HepG2 (cell line): ENCODE data around the gene DUSP22. TPM values are rescaled to one million over a fixed set of nuclear protein-coding genes. Genes with fewer than 3 reads are reported as not detected.

ENCODE experiments used
- ATAC-seq: fragments of 200-7000 bp; cut with Tn5 transposase; 3 replicates; pipeline ENCODE4 v1.9.1; 2020; ENCODE audit warnings: mild to moderate bottlenecking, moderate library complexity
- BruUV-seq: library from RNA; stranded (reverse); fragments of 400-500 nt; replicated peaks from 2 replicates; lab custom pipeline; 2021; lab: Mats Ljungman, UMichigan
- CTCF ChIA-PET: fragments of 300-600 bp; formaldehyde crosslinking; extraction: SDS; loops from one replicate; lab custom pipeline; 2021; ENCODE audit warnings: low total read pairs, inconsistent platforms, low intra/inter-chr PET ratio; lab: Yijun Ruan, JAX
- POLR2A ChIA-PET: fragments of 350-600 bp; sonication (Branson Sonifier 250); formaldehyde crosslinking; loops from one replicate; lab custom pipeline; 2020; ENCODE audit warnings: antibody characterized with exemption, inconsistent platforms; lab: Yijun Ruan, JAX
- DNase-seq: peaks from one replicate; pipeline ENCODE4 v3.0.0-alpha.2; 2015; ENCODE audit warnings: low spot score
- FAIRE-seq: peaks from 3 replicates; lab custom pipeline; 2011; peaks lifted over from hg19 to GRCh38; lab: Jason Lieb, UNC
- H2AFZ ChIP-seq: one replicate; pipeline ENCODE4 v1.6.1; 2011; ENCODE audit warnings: low read length, inconsistent platforms
- H3K27ac ChIP-seq: fragments of 300-600 bp; 3 replicates; pipeline ENCODE4 v1.8.0; 2011; ENCODE audit warnings: mixed run types, mild to moderate bottlenecking, mixed read lengths, low read length, inconsistent platforms; ENCODE audit not compliant: insufficient read depth; ENCODE audit errors: extremely low read length
- H3K27me3 ChIP-seq, 2 experiments: fragments of 200-600 bp in 1 of 2; 2 replicates in 1 of 2; 3 replicates in 1 of 2; pipeline versions ENCODE4 v1.6.0 to v1.8.0; 2011; ENCODE audit warnings: low read length in 2 of 2, mild to moderate bottlenecking in 2 of 2, moderate library complexity in 2 of 2, inconsistent platforms in 1 of 2; ENCODE audit not compliant: insufficient read depth in 2 of 2, control insufficient read depth in 1 of 2
- H3K36me3 ChIP-seq, 2 experiments: fragments of 200-600 bp in 1 of 2; replicated peaks in 1 of 2; 2 replicates in 1 of 2; 3 replicates in 1 of 2; pipeline versions ENCODE4 v1.5.1 to v1.8.0; 2011; ENCODE audit warnings: low read length in 2 of 2, inconsistent platforms in 1 of 2; ENCODE audit not compliant: insufficient read depth in 2 of 2, control insufficient read depth in 1 of 2
- H3K4me1 ChIP-seq: 2 replicates; pipeline ENCODE4 v1.5.1; 2012; ENCODE audit warnings: low read length, inconsistent platforms; ENCODE audit not compliant: insufficient read depth
- H3K4me2 ChIP-seq: 2 replicates; pipeline ENCODE4 v1.6.0; 2011; ENCODE audit warnings: low read depth, low read length, inconsistent platforms
- H3K4me3 ChIP-seq, 3 experiments: fragments of 200-600 bp in 1 of 3; sonication (generic), shearing (Covaris generic) in 1 of 3; replicated peaks in 1 of 3; 2 replicates each; pipeline ENCODE4 v1.5.1; 2011 to 2016; ENCODE audit warnings: low read length in 3 of 3, inconsistent platforms in 2 of 3, low read depth in 2 of 3, mild to moderate bottlenecking in 2 of 3, control low read depth in 1 of 3, mixed read lengths in 1 of 3; ENCODE audit not compliant: insufficient read depth in 1 of 3
- H3K79me2 ChIP-seq: one replicate; pipeline ENCODE4 v1.6.1; 2011; ENCODE audit warnings: low read length, inconsistent platforms; ENCODE audit not compliant: insufficient read depth
- H3K9ac ChIP-seq: 2 replicates; pipeline ENCODE4 v1.6.0; 2011; ENCODE audit warnings: mild to moderate bottlenecking, low read depth, low read length, inconsistent platforms; ENCODE audit not compliant: insufficient read depth
- H3K9me3 ChIP-seq: 2 replicates; pipeline ENCODE4 v1.5.1; 2012; ENCODE audit warnings: mild to moderate bottlenecking, low read length
- H4K20me1 ChIP-seq: 2 replicates; pipeline ENCODE4 v1.6.0; 2011; ENCODE audit warnings: inconsistent platforms, mild to moderate bottlenecking, low read length, moderate library complexity; ENCODE audit not compliant: insufficient read depth
- ATAD3A ChIP-seq: sonication (generic); formaldehyde crosslinking; IDR thresholded peaks from 2 replicates; pipeline ENCODE4 v1.4.0; 2020; ENCODE audit warnings: missing genetic modification reagents
- DR1 ChIP-seq: sonication (generic); formaldehyde crosslinking; IDR thresholded peaks from 2 replicates; pipeline ENCODE4 v1.8.0; 2021; ENCODE audit warnings: mild to moderate bottlenecking, missing genetic modification reagents, inconsistent platforms
- ETV5 ChIP-seq: IDR thresholded peaks from 2 replicates; pipeline ENCODE4 v1.6.1; 2018; ENCODE audit warnings: missing biosample characterization, missing genetic modification reagents, inconsistent platforms, borderline replicate concordance
- HNRNPLL ChIP-seq: fragments of 200-400 bp; formaldehyde crosslinking; IDR thresholded peaks from 2 replicates; pipeline ENCODE4 v1.6.1; 2017; ENCODE audit warnings: mild to moderate bottlenecking, low read depth, low read length; ENCODE audit not compliant: poor library complexity, severe bottlenecking
- MED1 ChIP-seq: sonication (generic); formaldehyde crosslinking; IDR thresholded peaks from 2 replicates; pipeline ENCODE4 v1.4.0; 2020; ENCODE audit warnings: missing genetic modification reagents
- PAF1 ChIP-seq: IDR thresholded peaks from 2 replicates; pipeline ENCODE4 v1.6.1; 2016; ENCODE audit warnings: missing genetic modification reagents, missing compliant biosample characterization
- SAFB2 ChIP-seq: sonication (generic); formaldehyde crosslinking; IDR thresholded peaks from 2 replicates; pipeline ENCODE4 v1.5.1; 2020; ENCODE audit warnings: missing genetic modification reagents, low read depth, mild to moderate bottlenecking, borderline replicate concordance
- SMAD1 ChIP-seq: sonication (generic); formaldehyde crosslinking; IDR thresholded peaks from 2 replicates; pipeline ENCODE4 v1.4.0; 2020; ENCODE audit warnings: missing genetic modification reagents, low read depth, mild to moderate bottlenecking, borderline replicate concordance
- SOX13 ChIP-seq, 3 experiments: fragments of 450-650 bp in 1 of 3; sonication (generic) in 1 of 3; formaldehyde crosslinking in 1 of 3; IDR thresholded peaks in 2 of 3; conservative IDR thresholded peaks in 1 of 3; 2 replicates each; pipeline versions ENCODE4 v1.5.0 to v1.6.1; 2016 to 2020; ENCODE audit warnings: antibody characterized with exemption in 1 of 3, mild to moderate bottlenecking in 1 of 3, missing compliant biosample characterization in 1 of 3, missing genetic modification reagents in 1 of 3, moderate library complexity in 1 of 3
- USF2 ChIP-seq, 2 experiments: sonication (generic) in 1 of 2; formaldehyde crosslinking in 1 of 2; IDR thresholded peaks; 2 replicates each; pipeline versions ENCODE4 v1.5.1 to v1.6.1; 2011 to 2020; ENCODE audit warnings: borderline replicate concordance in 1 of 2, low read depth in 1 of 2, low read length in 1 of 2, mild to moderate bottlenecking in 1 of 2, missing genetic modification reagents in 1 of 2, moderate library complexity in 1 of 2
- ZBTB34 ChIP-seq: sonication (generic); formaldehyde crosslinking; IDR thresholded peaks from 2 replicates; pipeline ENCODE4 v1.8.0; 2022; ENCODE audit warnings: mild to moderate bottlenecking, missing genetic modification reagents
- ZMYM3 ChIP-seq: sonication (generic); formaldehyde crosslinking; IDR thresholded peaks from 2 replicates; pipeline ENCODE4 v1.5.1; 2020; ENCODE audit warnings: mild to moderate bottlenecking, missing genetic modification reagents
- ZNF296 ChIP-seq: sonication (generic); formaldehyde crosslinking; conservative IDR thresholded peaks from 2 replicates; pipeline ENCODE4 v1.5.0; 2020; ENCODE audit warnings: mild to moderate bottlenecking, missing genetic modification reagents
- ZNF34 ChIP-seq: sonication (generic); formaldehyde crosslinking; IDR thresholded peaks from 2 replicates; pipeline ENCODE4 v1.4.0; 2020; ENCODE audit warnings: mild to moderate bottlenecking, missing genetic modification reagents, borderline replicate concordance
- ZNF414 ChIP-seq: sonication (generic); formaldehyde crosslinking; IDR thresholded peaks from 2 replicates; pipeline ENCODE4 v1.5.0; 2020; ENCODE audit warnings: missing genetic modification reagents
- ZNF572 ChIP-seq: sonication (generic); formaldehyde crosslinking; IDR thresholded peaks from 2 replicates; pipeline ENCODE4 v1.5.1; 2020; ENCODE audit warnings: mild to moderate bottlenecking, missing genetic modification reagents
- ZNF780A ChIP-seq: sonication (generic); formaldehyde crosslinking; IDR thresholded peaks from 2 replicates; pipeline ENCODE4 v1.8.0; 2022; ENCODE audit warnings: mild to moderate bottlenecking, missing genetic modification reagents, moderate library complexity
- ZNF782 ChIP-seq: sonication (generic); formaldehyde crosslinking; IDR thresholded peaks from 2 replicates; pipeline ENCODE4 v1.4.0; 2020; ENCODE audit warnings: missing genetic modification reagents, mild to moderate bottlenecking, borderline replicate concordance
- WGBS: methylation state at CpG from one replicate; pipeline ENCODE4 v1.1.6; 2017; ENCODE audit warnings: low lambda C conversion rate; 5-methylcytosine and 5-hydroxymethylcytosine counted together
- in situ Hi-C: cut with HindIII; loops from 2 replicates; pipeline ENCODE4 v1.10.0; 2017; ENCODE audit warnings: low pct_unique_long_range_greater_than_20kb; ENCODE audit not compliant: extremely low pct_ligation_motif_present
- intact Hi-C: fragments of 100-400 bp; cut with micrococcal nuclease; formaldehyde crosslinking; loops from one replicate; pipeline ENCODE4 v1.10.0; 2022; ENCODE audit not compliant: unreplicated experiment
- polyA plus RNA-seq, 8 experiments: library from polyadenylated mRNA; depleted of rRNA in 3 of 8; stranded (reverse) in 7 of 8; unstranded in 1 of 8; fragments of >200 nt; fragmentation: Illumina TruSeq in 4 of 8; extraction: Trizol in 4 of 8; gene quantifications; 2 replicates each; pipeline versions ENCODE4 v1.2.1 to v1.2.3, GENCODE V29; 2011 to 2016; ENCODE audit warnings: low read depth in 4 of 8, missing spikeins in 1 of 8, mixed read lengths in 1 of 8; ENCODE audit not compliant: insufficient read depth in 1 of 8
- total RNA-seq, 5 experiments: library from RNA; depleted of rRNA; stranded (reverse); fragments of >200 nt; fragmentation: Illumina TruSeq; extraction: Trizol; gene quantifications; 2 replicates each; pipeline ENCODE4 v1.2.3, GENCODE V29; 2016; ENCODE audit warnings: low read depth in 1 of 5

The DUSP22 gene
- total and polyA plus RNA-seq, 2 of the 13 experiments (the other 11 are each of a cell fraction or from before 2014, with no cell fraction given) = 20.2 to 32.8 TPM

DNA sequence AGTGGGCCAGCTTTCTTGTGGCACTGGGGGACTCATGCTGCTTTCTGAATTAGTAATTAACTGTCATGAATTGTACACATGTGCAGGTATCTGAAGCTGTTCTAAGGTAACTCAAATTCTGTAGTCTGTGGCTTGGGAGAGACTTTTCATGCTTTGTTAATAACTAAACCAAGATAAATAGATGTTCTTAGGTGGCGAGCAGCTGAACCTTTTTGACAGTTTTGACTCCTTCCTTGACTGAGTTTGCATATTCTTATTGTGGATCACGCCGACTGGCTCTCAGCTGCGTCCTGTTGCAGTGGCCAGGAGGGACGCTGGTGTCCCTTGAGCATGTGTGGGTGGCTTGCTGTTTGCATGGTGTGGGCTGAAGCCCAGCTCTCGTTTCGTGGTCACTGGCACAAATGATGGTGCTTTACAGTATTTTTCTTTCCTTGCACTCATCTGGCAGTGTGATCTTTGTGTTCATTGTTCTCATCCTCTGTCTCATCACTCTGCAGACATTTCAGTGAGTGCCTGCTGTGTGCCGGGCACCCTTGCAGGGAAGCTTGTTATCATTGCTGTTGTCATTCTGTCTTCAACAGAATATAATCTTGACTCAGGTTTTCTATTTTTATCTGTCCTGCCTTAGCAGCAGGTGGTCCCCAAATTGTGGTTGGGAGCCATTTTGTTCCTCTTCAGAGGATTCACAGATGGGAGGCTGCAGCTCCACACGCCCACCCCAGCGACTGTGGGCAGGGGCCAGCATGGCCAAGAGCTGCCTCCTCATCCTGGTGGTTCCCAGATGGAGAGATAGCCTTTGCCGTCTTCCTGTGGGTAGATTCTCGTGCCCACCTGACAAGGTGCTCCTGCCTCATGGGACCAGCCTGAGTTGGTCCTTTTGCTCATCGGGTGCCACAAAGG is 39.6 kb downstream of the DUSP22 start (continued):
- TF ChIP-seq USF2 (IDR thresholded peaks at IDR 0.05; ENCODE audit: low read depth, low read length) = no peak
- no peak for TF ChIP-seq USF2 (CRISPR knock-in tag; IDR thresholded peaks at IDR 0.05; ENCODE audit: borderline replicate concordance)
- TF ChIP-seq ZMYM3 (CRISPR knock-in tag) = no peak
- no peak for TF ChIP-seq SOX13 (IDR thresholded peaks at IDR 0.05)
- no peak for TF ChIP-seq SOX13 (CRISPR knock-in tag; conservative IDR thresholded peaks at IDR 0.05 in 1 of 2, IDR thresholded peaks at IDR 0.05 in 1 of 2)
- no peak for TF ChIP-seq SMAD1 (CRISPR knock-in tag)
- TF ChIP-seq ZNF34 (CRISPR knock-in tag) = no peak
- no peak for TF ChIP-seq ATAD3A (CRISPR knock-in tag)
- TF ChIP-seq ETV5 (CRISPR knock-in tag) = no peak

DNA sequence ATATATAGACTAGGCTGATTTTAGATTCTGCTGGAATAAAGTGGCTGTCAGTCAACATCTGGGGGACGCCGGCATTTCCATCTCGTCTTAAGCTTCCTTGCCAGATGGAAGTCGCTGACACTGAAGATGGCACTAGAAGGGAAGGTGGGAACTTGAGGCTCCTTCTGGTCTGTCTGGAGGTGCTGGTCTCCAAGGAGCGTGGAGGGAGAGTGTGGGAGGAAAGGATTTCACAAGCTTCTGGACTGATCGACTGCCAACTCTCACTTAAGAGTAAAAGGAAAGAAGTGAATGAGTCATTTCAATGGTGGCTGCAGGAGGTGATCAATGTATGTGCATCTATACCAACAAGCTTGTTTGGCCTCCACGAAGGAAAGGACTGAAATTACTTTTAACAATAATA is 40.4 kb downstream of the DUSP22 start:
- Histone ChIP-seq H4K20me1 (no peaks in the 10 kb centered on the region), H3K4me1 (peaks cover 8% of the 10 kb centered on the region; the same call in 1 of the 2 replicates), H3K4me3 (no peak overlapping the region), H3K9me3 (no peaks in the 10 kb centered on the region), H3K27me3 (no peaks in the 10 kb centered on the region; a peak in 1 of 5 replicates), H3K36me3 (peaks cover 0 to 1% of the 10 kb centered on the region in 2 experiments; a peak in 1 of 5 replicates), H3K4me2 (no peak overlapping the region), H3K79me2 (no peaks in the 10 kb centered on the region), H3K27ac (no peak overlapping the region), H2AFZ (no peak overlapping the region), H3K9ac (no peak overlapping the region)
- in situ Hi-C loops (no loop called here), intact Hi-C loops (no loop called here)
- no TSS peak for BruUV-seq
- ChIA-PET CTCF (no interaction called here), POLR2A (no interaction called here)
- FAIRE-seq (no peak), DNase-seq (no peak), ATAC-seq (no peak)
- 74% methylated on average over 7 of the region's 7 CpGs for WGBS
- TF ChIP-seq DR1 (CRISPR knock-in tag) (no peak), ZNF780A (CRISPR knock-in tag) (no peak), ZNF414 (CRISPR knock-in tag) (no peak), MED1 (CRISPR knock-in tag) (no peak), ZNF572 (no peak), ZNF296 (CRISPR knock-in tag) (no peak), SAFB2 (CRISPR knock-in tag) (no peak), ZNF782 (CRISPR knock-in tag) (no peak), ZBTB34 (CRISPR knock-in tag) (no peak), PAF1 (CRISPR knock-in tag) (no peak), HNRNPLL (no peak)
